Endothelial cell of umbilical vein (primary cell): Measurements from ENCODE around the gene TMIE. TPM values are rescaled to one million over a fixed set of nuclear protein-coding genes. Genes with fewer than 3 reads are reported as not detected.

Experiments used
- BruUV-seq: library from RNA; stranded (reverse); fragments of 400-500 nt; replicated peaks from 2 replicates; lab custom pipeline; 2021; lab: Mats Ljungman, UMichigan
- CTCF ChIA-PET: fragments of 300-600, 350-600 bp; sonication (Branson Sonifier 250); formaldehyde crosslinking; loops from one replicate; lab custom pipeline; 2021; ENCODE audit warnings: antibody characterized with exemption, inconsistent platforms; lab: Charles Lee
- POLR2A ChIA-PET: fragments of 300-600, 350-600 bp; sonication (Branson Sonifier 250); formaldehyde crosslinking; loops from one replicate; lab custom pipeline; 2021; ENCODE audit warnings: antibody characterized with exemption, inconsistent platforms; lab: Charles Lee
- DNase-seq: peaks from one replicate; pipeline ENCODE4 v3.0.0-alpha.2; 2011; ENCODE audit warnings: low read depth, low spot score
- FAIRE-seq: peaks from 2 replicates; lab custom pipeline; 2011; peaks lifted over from hg19 to GRCh38; lab: Jason Lieb, UNC
- H2AFZ ChIP-seq: 2 replicates; pipeline ENCODE4 v1.6.0; 2012; ENCODE audit warnings: low read depth, low read length, control low read depth, inconsistent platforms
- H3K27ac ChIP-seq: 2 replicates; pipeline ENCODE4 v1.5.1; 2011; ENCODE audit warnings: low read depth, mild to moderate bottlenecking, control low read depth, low read length, moderate library complexity; ENCODE audit not compliant: insufficient read depth
- H3K27me3 ChIP-seq, 2 experiments: 2 replicates each; pipeline versions ENCODE4 v1.6.0 to v1.6.1; 2011; ENCODE audit warnings: low read length in 2 of 2, mixed read lengths in 1 of 2; ENCODE audit not compliant: control insufficient read depth in 2 of 2, insufficient read depth in 2 of 2
- H3K36me3 ChIP-seq, 2 experiments: 2 replicates in 1 of 2; 3 replicates in 1 of 2; pipeline ENCODE4 v1.5.1; 2011; ENCODE audit warnings: low read length in 2 of 2, mild to moderate bottlenecking in 1 of 2, moderate library complexity in 1 of 2; ENCODE audit not compliant: control insufficient read depth in 2 of 2, insufficient read depth in 2 of 2; ENCODE audit errors: extremely low read depth in 1 of 2
- H3K4me1 ChIP-seq: 3 replicates; pipeline ENCODE4 v1.5.1; 2011; ENCODE audit warnings: mild to moderate bottlenecking, low read length; ENCODE audit not compliant: control insufficient read depth, insufficient read depth; ENCODE audit errors: extremely low read depth
- H3K4me2 ChIP-seq: 2 replicates; pipeline ENCODE4 v1.6.1; 2011; ENCODE audit warnings: low read length, control low read depth, mixed read lengths; ENCODE audit not compliant: insufficient read depth
- H3K4me3 ChIP-seq, 3 experiments: fragments of 200-600 bp in 1 of 3; sonication (generic), shearing (Covaris generic) in 1 of 3; replicated peaks in 1 of 3; 2 replicates each; pipeline ENCODE4 v1.5.1; 2011 to 2016; ENCODE audit warnings: control low read depth in 3 of 3, low read length in 3 of 3, mild to moderate bottlenecking in 2 of 3, inconsistent platforms in 1 of 3, low read depth in 1 of 3, moderate library complexity in 1 of 3; ENCODE audit not compliant: insufficient read depth in 1 of 3
- H3K79me2 ChIP-seq: 2 replicates; pipeline ENCODE4 v1.6.0; 2012; ENCODE audit warnings: low read length, inconsistent platforms; ENCODE audit not compliant: control insufficient read depth, insufficient read depth
- H3K9ac ChIP-seq: replicated peaks from 2 replicates; pipeline ENCODE3; 2011; ENCODE audit warnings: low read length, control low read depth; ENCODE audit not compliant: insufficient read depth; ENCODE audit errors: extremely low read depth
- H3K9me1 ChIP-seq: replicated peaks from 3 replicates; pipeline ENCODE4 v1.6.0; 2011; ENCODE audit warnings: mild to moderate bottlenecking, low read length; ENCODE audit not compliant: control insufficient read depth, insufficient read depth; ENCODE audit errors: extremely low read depth
- H3K9me3 ChIP-seq: replicated peaks from 2 replicates; pipeline ENCODE4 v1.5.1; 2012; ENCODE audit warnings: low read length, inconsistent platforms; ENCODE audit not compliant: control insufficient read depth, insufficient read depth
- H4K20me1 ChIP-seq: replicated peaks from 2 replicates; pipeline ENCODE3; 2011; ENCODE audit warnings: mild to moderate bottlenecking, low read length; ENCODE audit not compliant: control insufficient read depth, insufficient read depth; ENCODE audit errors: extremely low read depth
- CTCF ChIP-seq, 2 donors: IDR thresholded peaks; 1 replicate in 1 of 2; 2 replicates in 1 of 2; pipeline ENCODE4 v1.5.1; 2011; ENCODE audit warnings: low read length in 2 of 2, mild to moderate bottlenecking in 2 of 2, moderate library complexity in 2 of 2, control low read depth in 1 of 2, inconsistent platforms in 1 of 2, low read depth in 1 of 2; ENCODE audit not compliant: insufficient read depth in 1 of 2; ENCODE audit errors: extremely low read depth in 1 of 2
- EZH2 ChIP-seq: IDR thresholded peaks from 2 replicates; pipeline ENCODE4 v1.6.1; 2012; ENCODE audit warnings: borderline replicate concordance, low read depth, mild to moderate bottlenecking, moderate library complexity, low read length, inconsistent platforms; ENCODE audit not compliant: severe bottlenecking
- FOS ChIP-seq: IDR thresholded peaks from 2 replicates; pipeline ENCODE4 v1.6.1; 2011; ENCODE audit warnings: mild to moderate bottlenecking, low read length, moderate library complexity, borderline replicate concordance; ENCODE audit not compliant: insufficient read depth
- GATA2 ChIP-seq: IDR thresholded peaks from 2 replicates; pipeline ENCODE4 v1.7.0; 2011; ENCODE audit warnings: low read depth, mild to moderate bottlenecking, moderate library complexity, mixed read lengths, low read length; ENCODE audit not compliant: insufficient read length, insufficient read depth
- JUN ChIP-seq: IDR thresholded peaks from 2 replicates; pipeline ENCODE4 v1.6.1; 2011; ENCODE audit warnings: borderline replicate concordance, low read depth; ENCODE audit not compliant: insufficient read length, insufficient read depth
- MYC ChIP-seq: IDR thresholded peaks from one replicate; pipeline ENCODE4 v1.6.1; 2011; ENCODE audit warnings: mild to moderate bottlenecking, low read depth, low read length
- POLR2A ChIP-seq: IDR thresholded peaks from 2 replicates; pipeline ENCODE4 v1.6.1; 2012; ENCODE audit warnings: low read depth, mild to moderate bottlenecking, control low read depth, low read length
- POLR2AphosphoS5 ChIP-seq: IDR thresholded peaks from 2 replicates; pipeline ENCODE4 v1.6.1; 2012; ENCODE audit warnings: low read depth, mild to moderate bottlenecking, control low read depth, low read length, moderate library complexity; ENCODE audit not compliant: insufficient read depth
- dilution Hi-C: fragments of 300-500 bp; cut with MboI; formaldehyde crosslinking; loops from one replicate; pipeline ENCODE4 v1.15.0; 2019; ENCODE audit warnings: low sequenced_read_pairs; ENCODE audit not compliant: extremely low pct_ligation_motif_present
- intact Hi-C: fragments of 100-400 bp; cut with micrococcal nuclease; formaldehyde crosslinking; loops from one replicate; pipeline ENCODE4 v1.10.0; 2022
- polyA plus RNA-seq, 4 experiments: library from polyadenylated mRNA; depleted of rRNA in 3 of 4; stranded (reverse) in 3 of 4; unstranded in 1 of 4; fragments of >200 nt; gene quantifications; 2 replicates each; pipeline versions ENCODE4 v1.2.1 to v1.2.3, GENCODE V29; 2011 to 2012; ENCODE audit warnings: missing spikeins in 1 of 4
- total RNA-seq: library from RNA; stranded (reverse); gene quantifications from 2 replicates; pipeline ENCODE4 v1.2.3, GENCODE V29; 2021
- TF ChIP-seq, protein P1 (sequence below): IDR thresholded peaks from 2 replicates; pipeline ENCODE4 v1.6.1; 2011; ENCODE audit not compliant: insufficient read depth, insufficient read length

Gene TMIE
- total and polyA plus RNA-seq, 2 donors (not counting 3 experiments of a cell fraction or from before 2014, with no cell fraction given), result 0.15 to 0.27 TPM

DNA sequence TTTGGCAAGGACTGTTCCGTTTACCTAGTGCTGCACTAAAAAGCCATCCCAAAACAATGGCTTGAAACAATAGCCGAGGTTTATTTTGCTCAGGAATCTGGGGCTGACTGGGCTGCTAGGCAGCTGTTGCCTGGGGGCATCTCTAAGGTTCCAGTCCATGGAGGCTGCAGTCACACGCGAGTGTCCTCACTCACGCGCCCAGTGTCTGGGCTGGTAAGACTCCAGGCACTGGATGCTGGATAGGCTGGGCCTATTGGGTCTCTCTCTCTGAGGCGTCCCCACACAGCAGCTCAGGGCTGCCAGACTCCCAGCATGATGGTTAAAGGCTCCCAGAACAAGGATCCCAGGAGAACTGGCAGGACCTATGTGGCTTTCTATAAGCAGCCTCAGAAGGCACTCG lies 41.9 kb upstream of the TMIE start:
- Histone ChIP-seq H3K4me2 (no peak overlapping the region), H3K9me3 (no peaks in the 10 kb centered on the region), H3K36me3 (no peaks in the 10 kb centered on the region), H3K79me2 (no peaks in the 10 kb centered on the region), H4K20me1 (no peaks in the 10 kb centered on the region), H3K4me3 (no peak overlapping the region), H3K9ac (no peak overlapping the region), H3K27ac (no peak overlapping the region), H3K9me1 (no peaks in the 10 kb centered on the region), H3K27me3 (no peaks in the 10 kb centered on the region), H3K4me1 (no peaks in the 10 kb centered on the region), H2AFZ (no peak overlapping the region)
- ChIA-PET CTCF (interaction anchor here (2.7 kb wide), 1 partner anchor 171 kb away, joined by 14 read pairs; no protein-coding TSS in a partner anchor), POLR2A (no interaction called here)
- DNase-seq (no peak), FAIRE-seq (no peak)
- intact Hi-C loops, result no loop called here
- dilution Hi-C loops, result no loop called here
- TF ChIP-seq JUN (no peak), MYC (no peak), FOS (no peak)
- TF ChIP-seq, protein P1, sequence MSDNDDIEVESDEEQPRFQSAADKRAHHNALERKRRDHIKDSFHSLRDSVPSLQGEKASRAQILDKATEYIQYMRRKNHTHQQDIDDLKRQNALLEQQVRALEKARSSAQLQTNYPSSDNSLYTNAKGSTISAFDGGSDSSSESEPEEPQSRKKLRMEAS, result no peak
- no TSS peak for BruUV-seq

- no peaks in the 10 kb centered on the region for H4K20me1 ChIP-seq
- H3K4me1 ChIP-seq, result no peaks in the 10 kb centered on the region
- H3K4me2 ChIP-seq, result no peak overlapping the region
- no TSS peak for BruUV-seq
- no peaks in the 10 kb centered on the region for H3K9me3 ChIP-seq
- H2AFZ ChIP-seq, result no peak overlapping the region
- H3K9ac ChIP-seq, result no peak overlapping the region
- TF ChIP-seq MYC (no peak), GATA2 (no peak), POLR2AphosphoS5 (no peak), JUN (no peak), FOS (no peak), CTCF (IDR thresholded peaks at IDR 0.05; ENCODE audit: extremely low read depth in 1 of 2, insufficient read depth in 1 of 2, low read depth in 1 of 2, low read length in 2 of 2) (no peak), EZH2 (no peak), POLR2A (no peak)
- TF ChIP-seq, protein P1, result no peak
- intact Hi-C loops (no loop called here), dilution Hi-C loops (no loop called here)
- no peaks in the 10 kb centered on the region for H3K36me3 ChIP-seq
- ChIA-PET POLR2A (no interaction called here), CTCF (interaction anchor here (1.9 to 2.7 kb wide), 2 partner anchors 31 to 171 kb away, joined by 8 to 14 read pairs; no protein-coding TSS in a partner anchor)
- FAIRE-seq, result no peak
- H3K9me1 ChIP-seq, result no peaks in the 10 kb centered on the region
- no peaks in the 10 kb centered on the region for H3K79me2 ChIP-seq
- H3K27ac ChIP-seq, result no peak overlapping the region
- H3K27me3 ChIP-seq, result no peaks in the 10 kb centered on the region
- DNase-seq, result no peak
- H3K4me3 ChIP-seq, result no peak overlapping the region
These were observed 41.2 kb upstream of the TMIE start for GRCh38 chr3:46660003-46660402.
